Liver (tissue), 10 donors: Measurements from ENCODE around the gene TNK2. TPM values are rescaled to one million over a fixed set of nuclear protein-coding genes. Genes with fewer than 3 reads are reported as not detected.

ENCODE experiments used
- DNase-seq: peaks from one replicate; pipeline ENCODE4 v3.0.0-alpha.2; 2017; ENCODE audit warnings: low spot score
- H3K27ac ChIP-seq, 2 donors: one replicate each; pipeline ENCODE4 v1.7.0; 2013; ENCODE audit warnings: inconsistent platforms in 2 of 2, low read length in 2 of 2, control low read depth in 1 of 2, low read depth in 1 of 2, mild to moderate bottlenecking in 1 of 2
- H3K27me3 ChIP-seq, 4 donors: one replicate each; pipeline versions ENCODE4 v1.6.1 to v1.7.0; 2013; ENCODE audit warnings: low read length in 3 of 4, inconsistent platforms in 1 of 4, mild to moderate bottlenecking in 1 of 4, moderate library complexity in 1 of 4; ENCODE audit not compliant: control insufficient read depth in 4 of 4, insufficient read depth in 4 of 4
- H3K36me3 ChIP-seq, 4 donors: one replicate each; pipeline versions ENCODE4 v1.6.1 to v1.7.0; 2013; ENCODE audit warnings: low read length in 3 of 4, mild to moderate bottlenecking in 3 of 4, low read depth in 1 of 4, moderate library complexity in 1 of 4; ENCODE audit not compliant: control insufficient read depth in 4 of 4, insufficient read depth in 3 of 4
- H3K4me1 ChIP-seq, 4 donors: one replicate each; pipeline versions ENCODE4 v1.6.1 to v1.7.0; 2013; ENCODE audit warnings: low read length in 3 of 4, mild to moderate bottlenecking in 3 of 4, moderate library complexity in 1 of 4; ENCODE audit not compliant: control insufficient read depth in 4 of 4, insufficient read depth in 4 of 4
- H3K4me3 ChIP-seq, 3 donors: one replicate each; pipeline versions ENCODE4 v1.6.1 to v1.7.0; 2013; ENCODE audit warnings: low read length in 3 of 3, control low read depth in 1 of 3, low read depth in 1 of 3, mild to moderate bottlenecking in 1 of 3
- H3K9ac ChIP-seq, 2 donors: one replicate each; pipeline ENCODE4 v1.7.0; 2013; ENCODE audit warnings: low read length in 2 of 2, mild to moderate bottlenecking in 2 of 2, moderate library complexity in 2 of 2, control low read depth in 1 of 2, low read depth in 1 of 2
- H3K9me3 ChIP-seq, 4 donors: one replicate each; pipeline versions ENCODE4 v1.6.1 to v1.7.0; 2013; ENCODE audit warnings: low read length in 3 of 4; ENCODE audit not compliant: control insufficient read depth in 4 of 4
- ATF3 ChIP-seq: IDR thresholded peaks from 2 replicates; pipeline ENCODE4 v1.6.1; 2016; ENCODE audit warnings: antibody characterized with exemption
- CTCF ChIP-seq: fragments of 150-350 bp; IDR thresholded peaks from 2 replicates; pipeline ENCODE4 v1.5.1; 2017; ENCODE audit warnings: improper control_type of control experiment, low read depth, low read length; ENCODE audit not compliant: missing input control
- EGR1 ChIP-seq, 2 donors: IDR thresholded peaks; 2 replicates each; pipeline ENCODE4 v1.6.1; 2016 to 2018; ENCODE audit warnings: antibody characterized with exemption in 2 of 2, low read depth in 2 of 2
- FOXA1 ChIP-seq: IDR thresholded peaks from 2 replicates; pipeline ENCODE4 v1.6.1; 2016; ENCODE audit warnings: antibody characterized with exemption
- FOXA2 ChIP-seq: IDR thresholded peaks from 2 replicates; pipeline ENCODE4 v1.6.1; 2016; ENCODE audit warnings: antibody characterized with exemption
- GABPA ChIP-seq, 2 donors: IDR thresholded peaks in 1 of 2; conservative IDR thresholded peaks in 1 of 2; 2 replicates each; pipeline ENCODE4 v1.6.1; 2016; ENCODE audit warnings: antibody characterized with exemption in 2 of 2, mild to moderate bottlenecking in 1 of 2, moderate library complexity in 1 of 2
- HNF4A ChIP-seq, 2 donors: conservative IDR thresholded peaks; 2 replicates each; pipeline ENCODE4 v1.6.1; 2016; ENCODE audit warnings: antibody characterized with exemption in 2 of 2, mild to moderate bottlenecking in 2 of 2
- HNF4G ChIP-seq: IDR thresholded peaks from 2 replicates; pipeline ENCODE4 v1.6.1; 2016; ENCODE audit warnings: antibody characterized with exemption
- JUND ChIP-seq, 2 donors: IDR thresholded peaks; 2 replicates each; pipeline ENCODE4 v1.6.1; 2016; ENCODE audit warnings: antibody characterized with exemption in 2 of 2
- MAX ChIP-seq: IDR thresholded peaks from 2 replicates; pipeline ENCODE4 v1.6.1; 2016; ENCODE audit warnings: antibody characterized with exemption
- NR2F2 ChIP-seq: IDR thresholded peaks from 2 replicates; pipeline ENCODE4 v1.6.1; 2016; ENCODE audit warnings: antibody characterized with exemption
- RAD21 ChIP-seq, 2 donors: IDR thresholded peaks; 2 replicates each; pipeline ENCODE4 v1.6.1; 2016; ENCODE audit warnings: antibody characterized with exemption in 2 of 2, mild to moderate bottlenecking in 2 of 2
- REST ChIP-seq: IDR thresholded peaks from 2 replicates; pipeline ENCODE4 v1.6.1; 2016; ENCODE audit warnings: antibody characterized with exemption, mild to moderate bottlenecking
- RXRA ChIP-seq, 2 donors: IDR thresholded peaks; 2 replicates each; pipeline ENCODE4 v1.6.1; 2017 to 2018; ENCODE audit warnings: antibody characterized with exemption in 2 of 2, mild to moderate bottlenecking in 1 of 2
- SP1 ChIP-seq: IDR thresholded peaks from 2 replicates; pipeline ENCODE4 v1.6.1; 2018; ENCODE audit warnings: antibody characterized with exemption, mild to moderate bottlenecking
- TAF1 ChIP-seq: conservative IDR thresholded peaks from 2 replicates; pipeline ENCODE4 v1.6.1; 2016; ENCODE audit warnings: antibody characterized with exemption, mild to moderate bottlenecking
- YY1 ChIP-seq: IDR thresholded peaks from 2 replicates; pipeline ENCODE4 v1.6.1; 2016; ENCODE audit warnings: antibody characterized with exemption, mild to moderate bottlenecking
- ZBTB33 ChIP-seq: IDR thresholded peaks from 2 replicates; pipeline ENCODE4 v1.6.1; 2016; ENCODE audit warnings: antibody characterized with exemption
- WGBS: extraction: QIAGEN DNeasy Blood & Tissue Kit; methylation state at CpG from one replicate; pipeline ENCODE4 v1.1.7; 2013; 5-methylcytosine and 5-hydroxymethylcytosine counted together
- polyA plus RNA-seq, 2 donors: library from polyadenylated mRNA; stranded (reverse) in 1 of 2; unstranded in 1 of 2; fragments of 200-250 nt in 1 of 2; fragments of >200 nt in 1 of 2; fragmentation: Nextera tagmentation in 1 of 2; extraction: Ambion mirVana in 1 of 2; gene quantifications; one replicate each; pipeline versions ENCODE4 v1.2.1 to v1.2.3, GENCODE V29; 2013 to 2015
- small RNA-seq: library from RNA; depleted of rRNA; stranded (forward); fragments of <200 nt; gene quantifications from one replicate; pipeline ENCODE3, GENCODE V24; 2014
- total RNA-seq, 2 donors: library from RNA; depleted of rRNA; stranded (reverse); fragments of >200 nt; gene quantifications; one replicate each; pipeline ENCODE4 v1.2.3, GENCODE V29; 2014
- donor health status: healthy.
- donor health status: healthy.
- donor health status: healthy.
- donor health status: healthy.
- donor health status: healthy.

The TNK2 gene
- total and polyA plus RNA-seq, 4 donors = 4.0 to 12.2 (median 8.8) TPM

- Histone ChIP-seq H3K36me3 (no peaks in the 10 kb centered on the region), H3K9ac (no peak overlapping the region), H3K4me3 (no peak overlapping the region), H3K27ac (no peak overlapping the region), H3K9me3 (no peaks in the 10 kb centered on the region), H3K27me3 (peaks cover 0 to 4% (median 2%) of the 10 kb centered on the region in 4 donors), H3K4me1 (no peaks in the 10 kb centered on the region)
- TF ChIP-seq EGR1 (IDR thresholded peaks at IDR 0.05; ENCODE audit: low read depth in 2 of 2) = no peak
- no peak for TF ChIP-seq HNF4A (conservative IDR thresholded peaks at IDR 0.05)
- no peak for TF ChIP-seq MAX
- no peak for TF ChIP-seq RXRA (IDR thresholded peaks at IDR 0.05)
- TF ChIP-seq REST = no peak
- TF ChIP-seq HNF4G = no peak
- TF ChIP-seq GABPA (IDR thresholded peaks at IDR 0.05 in 1 of 2, conservative IDR thresholded peaks at IDR 0.05 in 1 of 2) = no peak
- TF ChIP-seq YY1 = no peak
- TF ChIP-seq ZBTB33 = no peak
- no peak for TF ChIP-seq CTCF
- no peak for TF ChIP-seq ATF3
- no peak for TF ChIP-seq NR2F2
- no peak for TF ChIP-seq JUND (IDR thresholded peaks at IDR 0.05)
- TF ChIP-seq TAF1 = no peak
- no peak for TF ChIP-seq SP1
- TF ChIP-seq RAD21 (IDR thresholded peaks at IDR 0.05) = no peak
- no peak for TF ChIP-seq FOXA2
- TF ChIP-seq FOXA1 = no peak
- WGBS = 87% methylated on average over 24 of the region's 24 CpGs
- no peak for DNase-seq
Observed at GRCh38 chr3:195813916-195814640, 94.3 kb downstream of the TNK2 start.

Small RNAs within 50 kb of the gene (small RNA-seq; reads per million reads assigned to genes)
- gene MIR6829 = not detected
- not detected for gene RNU2-11P

Other genes starting within 250 kb of the TNK2 start
- 1 to 10 TPM; 1.1 to 9.7 TPM for gene MUC20, start 187.6 kb downstream of the TNK2 start, total RNA-seq
- 1 to 10 TPM; 6.0 to 9.3 TPM for gene MUC20, start 187.6 kb downstream of the TNK2 start, polyA plus RNA-seq
- gene MUC4, start 96.6 kb downstream of the TNK2 start, total RNA-seq = not detected
- gene MUC4, start 96.6 kb downstream of the TNK2 start, polyA plus RNA-seq = not detected
- gene TFRC, start 173.5 kb upstream of the TNK2 start, total RNA-seq = 1,000 to 10,000 TPM in 1 of 2 donors, 100 to 1,000 TPM in 1; 126 to 1,250 TPM
- gene TFRC, start 173.5 kb upstream of the TNK2 start, polyA plus RNA-seq = 10 to 100 TPM; 19.1 to 20.7 TPM